Naive B cell (primary cell): ENCODE measurements around the gene CDKAL1. TPM values are rescaled to one million over a fixed set of nuclear protein-coding genes. Genes with fewer than 3 reads are reported as not detected.

Experiments
- ATAC-seq, 2 donors: fragments of 150-1000 bp; cut with Tn5 transposase; 2 replicates each; pipeline ENCODE4 v1.10.0; 2021; ENCODE audit warnings: low read depth in 2 of 2, mild to moderate bottlenecking in 2 of 2, moderate library complexity in 2 of 2
- DNase-seq: peaks from one replicate; pipeline ENCODE4 v3.0.0; 2022
- H3K27ac Mint-ChIP-seq, 6 donors: one replicate each; pipeline ENCODE4 v1.8.0; 2020 to 2022; ENCODE audit warnings: mild to moderate bottlenecking in 6 of 6, mixed read lengths in 6 of 6, moderate library complexity in 5 of 6, inconsistent platforms in 2 of 6
- H3K27me3 Mint-ChIP-seq, 3 donors: one replicate each; pipeline ENCODE4 v1.8.0; 2021 to 2022; ENCODE audit warnings: mixed read lengths in 3 of 3, mild to moderate bottlenecking in 1 of 3
- H3K36me3 Mint-ChIP-seq, 2 donors: one replicate each; pipeline ENCODE4 v1.8.0; 2020 to 2022; ENCODE audit warnings: mixed read lengths in 2 of 2, inconsistent platforms in 1 of 2, mild to moderate bottlenecking in 1 of 2
- H3K4me1 Mint-ChIP-seq, 3 donors: one replicate each; pipeline ENCODE4 v1.8.0; 2020 to 2022; ENCODE audit warnings: mixed read lengths in 3 of 3, inconsistent platforms in 1 of 3, mild to moderate bottlenecking in 1 of 3, moderate library complexity in 1 of 3
- H3K4me3 Mint-ChIP-seq, 8 donors: one replicate each; pipeline ENCODE4 v1.8.0; 2020 to 2022; ENCODE audit warnings: mild to moderate bottlenecking in 8 of 8, mixed read lengths in 8 of 8, moderate library complexity in 8 of 8, inconsistent platforms in 2 of 8
- H3K9me3 Mint-ChIP-seq, 7 donors: one replicate each; pipeline ENCODE4 v1.8.0; 2020 to 2022; ENCODE audit warnings: mixed read lengths in 7 of 7, mild to moderate bottlenecking in 5 of 7, inconsistent platforms in 2 of 7, moderate library complexity in 1 of 7
- polyA plus RNA-seq, 6 donors: library from polyadenylated mRNA; unstranded; fragments of 300-500 nt; fragmentation: Illumina TruSeq; gene quantifications; one replicate each; pipeline ENCODE4 v1.2.3, GENCODE V29; 2021; ENCODE audit warnings: low read depth in 6 of 6

Gene CDKAL1
- polyA plus RNA-seq, 6 donors from 2014 or later = 27.0 to 40.2 (median 33.6) TPM

- DNase-seq (no peak), ATAC-seq (no peak)
- peaks cover 15 to 26% of the 10 kb centered on the region in 2 donors for H3K36me3 Mint-ChIP-seq
- peaks cover under 1 to 5% (median 2%) of the 10 kb centered on the region in 3 donors for H3K4me1 Mint-ChIP-seq
- no peak overlapping the region for H3K4me3 Mint-ChIP-seq
- H3K27me3 Mint-ChIP-seq = no peaks in the 10 kb centered on the region
- H3K9me3 Mint-ChIP-seq = peaks cover 0 to 2% (median 0%) of the 10 kb centered on the region in 7 donors
- H3K27ac Mint-ChIP-seq = no peak overlapping the region
Observed at GRCh38 chr6:21219856-21220255, 685.6 kb downstream of the CDKAL1 start.

GRCh38 chr6:21220271-21220987, 686.2 kb downstream of the CDKAL1 start:
- no peak for DNase-seq
- Mint-ChIP-seq H3K27me3 (no peaks in the 10 kb centered on the region), H3K9me3 (peaks cover 0 to 3% (median 0%) of the 10 kb centered on the region in 7 donors), H3K4me3 (no peak overlapping the region), H3K4me1 (peaks cover 0 to under 1% (median 0%) of the 10 kb centered on the region in 3 donors), H3K27ac (peak overlapping the region in 2 of 6 donors; percentile 28 to 69), H3K36me3 (peaks cover 14 to 28% of the 10 kb centered on the region in 2 donors)
- ATAC-seq = no peak

GRCh38 chr6:21222656-21223055, 688.4 kb downstream of the CDKAL1 start:
- H3K4me3 Mint-ChIP-seq = no peak overlapping the region
- H3K27ac Mint-ChIP-seq = peak overlapping the region in 1 of 6 donors; percentile 41
- H3K4me1 Mint-ChIP-seq = peaks cover 0 to 2% (median 0%) of the 10 kb centered on the region in 3 donors
- DNase-seq = no peak
- H3K9me3 Mint-ChIP-seq = peaks cover 0 to 3% (median 0%) of the 10 kb centered on the region in 7 donors
- no peak for ATAC-seq
- H3K27me3 Mint-ChIP-seq = no peaks in the 10 kb centered on the region
- peaks cover 14 to 29% of the 10 kb centered on the region in 2 donors for H3K36me3 Mint-ChIP-seq

- Mint-ChIP-seq H3K27ac (no peak overlapping the region), H3K36me3 (peaks cover 20 to 36% of the 10 kb centered on the region in 2 donors), H3K4me1 (peaks cover 0 to 4% (median 2%) of the 10 kb centered on the region in 3 donors), H3K9me3 (peaks cover 0 to 3% (median 0%) of the 10 kb centered on the region in 7 donors), H3K27me3 (no peaks in the 10 kb centered on the region), H3K4me3 (no peak overlapping the region)
- ATAC-seq (no peak), DNase-seq (no peak)
Observed at GRCh38 chr6:21225912-21226311, 691.7 kb downstream of the CDKAL1 start.

- H3K4me3 Mint-ChIP-seq = no peak overlapping the region
- H3K27me3 Mint-ChIP-seq = no peaks in the 10 kb centered on the region
- peak overlapping the region in 2 of 6 donors; percentile 13 for H3K27ac Mint-ChIP-seq
- peaks cover 0 to 4% (median 2%) of the 10 kb centered on the region in 3 donors for H3K4me1 Mint-ChIP-seq
- H3K36me3 Mint-ChIP-seq = peaks cover 22 to 45% of the 10 kb centered on the region in 2 donors
- ATAC-seq (no peak), DNase-seq (no peak)
- H3K9me3 Mint-ChIP-seq = peaks cover 0 to 3% (median 0%) of the 10 kb centered on the region in 7 donors
Observed at GRCh38 chr6:21227486-21227885, 693.2 kb downstream of the CDKAL1 start.

- ATAC-seq = no peak
- H3K4me3 Mint-ChIP-seq = no peak overlapping the region
- H3K4me1 Mint-ChIP-seq = peaks cover 0 to 4% (median 2%) of the 10 kb centered on the region in 3 donors
- no peaks in the 10 kb centered on the region for H3K27me3 Mint-ChIP-seq
- no peak overlapping the region for H3K27ac Mint-ChIP-seq
- peaks cover 31 to 44% of the 10 kb centered on the region in 2 donors for H3K36me3 Mint-ChIP-seq
- H3K9me3 Mint-ChIP-seq = peaks cover 0 to 3% (median 0%) of the 10 kb centered on the region in 7 donors
- no peak for DNase-seq
Observed at GRCh38 chr6:21228411-21228810, 694.2 kb downstream of the CDKAL1 start.

GRCh38 chr6:21228876-21229460, 694.7 kb downstream of the CDKAL1 start:
- ATAC-seq = no peak
- H3K36me3 Mint-ChIP-seq = peaks cover 37 to 47% of the 10 kb centered on the region in 2 donors
- H3K27ac Mint-ChIP-seq = no peak overlapping the region

GRCh38 chr6:21230536-21230935, 696.3 kb downstream of the CDKAL1 start:
- H3K9me3 Mint-ChIP-seq = peaks cover 3 to 11% (median 8%) of the 10 kb centered on the region in 7 donors
- no peak for ATAC-seq

More at GRCh38 chr6:21228876-21229460, 694.7 kb downstream of the CDKAL1 start:
- H3K4me3 Mint-ChIP-seq = no peak overlapping the region
- no peaks in the 10 kb centered on the region for H3K27me3 Mint-ChIP-seq
- peaks cover 0 to 4% (median 2%) of the 10 kb centered on the region in 3 donors for H3K4me1 Mint-ChIP-seq
- no peak for DNase-seq
- peaks cover 0 to 5% (median 3%) of the 10 kb centered on the region in 7 donors for H3K9me3 Mint-ChIP-seq

GRCh38 chr6:21235162-21235561, 700.9 kb downstream of the CDKAL1 start:
- Mint-ChIP-seq H3K4me3 (no peak overlapping the region), H3K36me3 (peaks cover 26 to 41% of the 10 kb centered on the region in 2 donors), H3K27ac (peak overlapping the region in 2 of 6 donors; percentile 5 to 53)

More at GRCh38 chr6:21230536-21230935, 696.3 kb downstream of the CDKAL1 start:
- Mint-ChIP-seq H3K27ac (peak overlapping the region in 1 of 6 donors; percentile 78), H3K27me3 (no peaks in the 10 kb centered on the region), H3K36me3 (peaks cover 43 to 53% of the 10 kb centered on the region in 2 donors), H3K4me1 (peaks cover 4 to 9% (median 5%) of the 10 kb centered on the region in 3 donors), H3K4me3 (no peak overlapping the region)
- no peak for DNase-seq

GRCh38 chr6:21238208-21238607, 704.0 kb downstream of the CDKAL1 start:
- peaks cover 4 to 24% of the 10 kb centered on the region in 2 donors for H3K36me3 Mint-ChIP-seq
- no peaks in the 10 kb centered on the region for H3K27me3 Mint-ChIP-seq
- no peak overlapping the region for H3K4me3 Mint-ChIP-seq
- peaks cover 10 to 15% (median 12%) of the 10 kb centered on the region in 3 donors for H3K4me1 Mint-ChIP-seq
- peaks cover 5 to 37% (median 22%) of the 10 kb centered on the region in 7 donors for H3K9me3 Mint-ChIP-seq
- ATAC-seq (no peak), DNase-seq (no peak)
- H3K27ac Mint-ChIP-seq = no peak overlapping the region

More at GRCh38 chr6:21235162-21235561, 700.9 kb downstream of the CDKAL1 start:
- no peak for DNase-seq
- no peak for ATAC-seq
- no peaks in the 10 kb centered on the region for H3K27me3 Mint-ChIP-seq
- peaks cover 10 to 15% (median 12%) of the 10 kb centered on the region in 3 donors for H3K4me1 Mint-ChIP-seq
- H3K9me3 Mint-ChIP-seq = peaks cover 0 to 37% (median 22%) of the 10 kb centered on the region in 7 donors

- Mint-ChIP-seq H3K27ac (peak overlapping the region in 1 of 6 donors; percentile 47), H3K27me3 (no peaks in the 10 kb centered on the region), H3K4me1 (peaks cover 5 to 13% (median 10%) of the 10 kb centered on the region in 3 donors), H3K4me3 (no peak overlapping the region), H3K36me3 (no peaks in the 10 kb centered on the region), H3K9me3 (peaks cover 5 to 26% (median 14%) of the 10 kb centered on the region in 7 donors)
- no peak for ATAC-seq
- no peak for DNase-seq
Observed at GRCh38 chr6:21240709-21241108, 706.5 kb downstream of the CDKAL1 start.

- Mint-ChIP-seq H3K9me3 (peaks cover 5 to 26% (median 14%) of the 10 kb centered on the region in 7 donors), H3K27me3 (no peaks in the 10 kb centered on the region), H3K36me3 (no peaks in the 10 kb centered on the region), H3K27ac (no peak overlapping the region), H3K4me3 (no peak overlapping the region), H3K4me1 (peaks cover 5 to 15% (median 14%) of the 10 kb centered on the region in 3 donors)
- DNase-seq (no peak), ATAC-seq (no peak)
Observed at GRCh38 chr6:21241231-21242130, 707.2 kb downstream of the CDKAL1 start.
